Fibroblast of mammary gland (primary cell): ENCODE measurements around the gene FAM184A.

ENCODE experiments used
- DNase-seq: peaks from one replicate; pipeline ENCODE4 v3.0.0-alpha.2; 2010; ENCODE audit warnings: low read depth
- H3K4me3 ChIP-seq: 2 replicates; pipeline ENCODE4 v1.5.1; 2011; ENCODE audit warnings: low read depth, mild to moderate bottlenecking, low read length, moderate library complexity; ENCODE audit not compliant: control insufficient read depth
- CTCF ChIP-seq: conservative IDR thresholded peaks from 2 replicates; pipeline ENCODE4 v1.5.1; 2011; ENCODE audit warnings: low read depth, low read length, inconsistent platforms; ENCODE audit not compliant: control insufficient read depth, insufficient read depth

The FAM184A gene, protein sequence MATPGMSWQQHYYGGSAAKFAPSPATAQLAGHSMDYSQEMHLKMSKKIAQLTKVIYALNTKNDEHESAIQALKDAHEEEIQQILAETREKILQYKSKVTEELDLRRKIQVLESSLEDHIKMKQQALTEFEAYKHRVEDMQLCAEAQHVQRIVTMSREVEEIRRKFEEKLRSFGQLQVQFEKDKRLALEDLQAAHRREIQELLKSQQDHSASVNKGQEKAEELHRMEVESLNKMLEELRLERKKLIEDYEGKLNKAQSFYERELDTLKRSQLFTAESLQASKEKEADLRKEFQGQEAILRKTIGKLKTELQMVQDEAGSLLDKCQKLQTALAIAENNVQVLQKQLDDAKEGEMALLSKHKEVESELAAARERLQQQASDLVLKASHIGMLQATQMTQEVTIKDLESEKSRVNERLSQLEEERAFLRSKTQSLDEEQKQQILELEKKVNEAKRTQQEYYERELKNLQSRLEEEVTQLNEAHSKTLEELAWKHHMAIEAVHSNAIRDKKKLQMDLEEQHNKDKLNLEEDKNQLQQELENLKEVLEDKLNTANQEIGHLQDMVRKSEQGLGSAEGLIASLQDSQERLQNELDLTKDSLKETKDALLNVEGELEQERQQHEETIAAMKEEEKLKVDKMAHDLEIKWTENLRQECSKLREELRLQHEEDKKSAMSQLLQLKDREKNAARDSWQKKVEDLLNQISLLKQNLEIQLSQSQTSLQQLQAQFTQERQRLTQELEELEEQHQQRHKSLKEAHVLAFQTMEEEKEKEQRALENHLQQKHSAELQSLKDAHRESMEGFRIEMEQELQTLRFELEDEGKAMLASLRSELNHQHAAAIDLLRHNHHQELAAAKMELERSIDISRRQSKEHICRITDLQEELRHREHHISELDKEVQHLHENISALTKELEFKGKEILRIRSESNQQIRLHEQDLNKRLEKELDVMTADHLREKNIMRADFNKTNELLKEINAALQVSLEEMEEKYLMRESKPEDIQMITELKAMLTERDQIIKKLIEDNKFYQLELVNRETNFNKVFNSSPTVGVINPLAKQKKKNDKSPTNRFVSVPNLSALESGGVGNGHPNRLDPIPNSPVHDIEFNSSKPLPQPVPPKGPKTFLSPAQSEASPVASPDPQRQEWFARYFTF

GRCh38 chr6:119078376-119079282 lies at the start of gene FAM184A:
Gene FAM184A (minus strand): TSS chr6:119078664. CDS start chr6:119078299, 365 bp downstream.
- peak; percentile 61 for DNase-seq
- peak within 1 kb of the TSS; percentile 65 for H3K4me3 ChIP-seq
- no peak for TF ChIP-seq CTCF

DNA sequence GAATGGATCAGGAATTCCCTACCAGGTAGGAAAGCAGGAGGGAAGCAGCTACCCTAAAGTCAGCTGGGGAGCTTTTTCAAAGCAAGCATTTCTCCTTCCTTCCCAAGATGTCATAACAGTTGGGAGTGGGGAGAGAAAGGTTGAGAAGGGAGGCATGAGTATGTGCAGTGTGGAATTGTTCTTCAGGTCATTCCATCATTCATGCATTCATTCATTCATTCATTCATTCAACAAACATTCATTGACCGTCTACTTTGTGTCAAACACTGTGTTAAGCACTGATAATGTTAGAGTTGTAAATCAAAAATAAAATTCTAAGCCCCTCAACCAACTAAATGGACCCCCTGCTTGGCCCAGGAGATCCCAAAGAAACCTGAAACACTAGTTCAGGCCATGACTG lies 49.2 kb upstream of the FAM184A start:
- no peak for DNase-seq
- H3K4me3 ChIP-seq, result no peak overlapping the region
- TF ChIP-seq CTCF, result no peak

GRCh38 chr6:119126826-119127225 lies 48.4 kb upstream of the FAM184A start:
- DNase-seq, result no peak
- H3K4me3 ChIP-seq, result no peak overlapping the region
- no peak for TF ChIP-seq CTCF

GRCh38 chr6:119126140-119126539 lies 47.7 kb upstream of the FAM184A start:
- no peak for TF ChIP-seq CTCF
- no peak overlapping the region for H3K4me3 ChIP-seq
- DNase-seq, result no peak

GRCh38 chr6:119125576-119125975 lies 47.1 kb upstream of the FAM184A start:
- TF ChIP-seq CTCF, result no peak
- no peak for DNase-seq
- no peak overlapping the region for H3K4me3 ChIP-seq

- no peak for DNase-seq
- H3K4me3 ChIP-seq, result no peak overlapping the region
- TF ChIP-seq CTCF, result no peak
Observed at GRCh38 chr6:119124079-119124824, 45.8 kb upstream of the FAM184A start.
